Upper lobe of right lung (tissue), 1 donor: ENCODE measurements around the gene TGM4. TPM values are rescaled to one million over a fixed set of nuclear protein-coding genes. Genes with fewer than 3 reads are reported as not detected.

Experiments used
- ATAC-seq: fragments of 200-7000 bp; cut with Tn5 transposase; one replicate; pipeline ENCODE4 v1.9.1; 2020; ENCODE audit warnings: mild to moderate bottlenecking, moderate library complexity
- DNase-seq: peaks from one replicate; pipeline ENCODE4 v3.0.0-alpha.2; 2020
- H3K27ac ChIP-seq: fragments of 200-600 bp; one replicate; pipeline ENCODE4 v1.8.0; 2022
- H3K27me3 ChIP-seq: fragments of 200-600 bp; one replicate; pipeline ENCODE4 v1.8.0; 2022; ENCODE audit warnings: mild to moderate bottlenecking
- H3K36me3 ChIP-seq: fragments of 200-600 bp; one replicate; pipeline ENCODE4 v1.8.0; 2022
- H3K4me1 ChIP-seq: fragments of 200-600 bp; one replicate; pipeline ENCODE4 v1.8.0; 2022
- H3K4me3 ChIP-seq: fragments of 200-600 bp; one replicate; pipeline ENCODE4 v1.8.0; 2022; ENCODE audit warnings: mild to moderate bottlenecking
- H3K9me3 ChIP-seq: fragments of 200-600 bp; one replicate; pipeline ENCODE4 v1.8.0; 2022
- CTCF ChIP-seq: fragments of 200-600 bp; IDR thresholded peaks from one replicate; pipeline ENCODE4 v1.8.0; 2022; ENCODE audit warnings: antibody characterized with exemption
- intact Hi-C: fragments of 100-400 bp; cut with DNase I; formaldehyde crosslinking; loops from one replicate; pipeline ENCODE4 v1.11.0; 2022
- total RNA-seq: library from RNA; stranded (reverse); fragmentation: NEBNext Ultra II Directional; extraction: Animal tissue kit (Norgen Biotek cat#: 25700); gene quantifications from one replicate; pipeline ENCODE4 v1.2.1, GENCODE V29; 2021
- donor health status: DM: no; HTN: yes; CAD: no; lungs with severe emphysema.

TGM4 gene
- total RNA-seq, 1 donor from 2014 or later: not detected

- Histone ChIP-seq H3K4me1 (peaks cover 6% of the 10 kb centered on the region), H3K27ac (no peak overlapping the region), H3K36me3 (no peaks in the 10 kb centered on the region), H3K4me3 (no peak overlapping the region), H3K9me3 (no peaks in the 10 kb centered on the region), H3K27me3 (no peaks in the 10 kb centered on the region)
- intact Hi-C loops: no loop called here
- no peak for TF ChIP-seq CTCF
- DNase-seq (no peak), ATAC-seq (no peak)
These were observed 14.3 kb upstream of the TGM4 start for GRCh38 chr3:44860117-44860516.

- peak; percentile 99 for ATAC-seq
- H3K4me3 ChIP-seq: peak within 1 kb of the TSS; percentile 75
- TF ChIP-seq CTCF: no peak
- peak; percentile 97 for DNase-seq
- H3K36me3 ChIP-seq: no peaks in the 10 kb centered on the region
- no peaks in the 10 kb centered on the region for H3K27me3 ChIP-seq
- H3K27ac ChIP-seq: peak within 1 kb of the TSS; percentile 96
- intact Hi-C loops: no loop called here
- H3K4me1 ChIP-seq: peaks cover 6% of the 10 kb centered on the region
- H3K9me3 ChIP-seq: no peaks in the 10 kb centered on the region
These were observed 12.8 kb upstream of the TGM4 start, which contains the start of gene TMEM42 for GRCh38 chr3:44861412-44862225. Gene TMEM42, plus strand, starts transcription at chr3:44861912. Its CDS starts 13 bp downstream, at chr3:44861925.

GRCh38 chr3:44862226-44862637, 12.2 kb upstream of the TGM4 start:
- intact Hi-C loops: no loop called here
- DNase-seq (no peak), ATAC-seq (no peak)
- Histone ChIP-seq H3K27ac (peak overlapping the region; percentile 96), H3K4me3 (peak overlapping the region; percentile 75), H3K4me1 (peaks cover 6% of the 10 kb centered on the region), H3K9me3 (no peaks in the 10 kb centered on the region), H3K27me3 (no peaks in the 10 kb centered on the region), H3K36me3 (no peaks in the 10 kb centered on the region)
- TF ChIP-seq CTCF: no peak

GRCh38 chr3:44865272-44866035, 9.0 kb upstream of the TGM4 start:
- no peaks in the 10 kb centered on the region for H3K27me3 ChIP-seq
- no peaks in the 10 kb centered on the region for H3K36me3 ChIP-seq
- no peak overlapping the region for H3K27ac ChIP-seq
- no peaks in the 10 kb centered on the region for H3K9me3 ChIP-seq
- DNase-seq (no peak), ATAC-seq (no peak)
- no peak overlapping the region for H3K4me3 ChIP-seq
- TF ChIP-seq CTCF: no peak
- intact Hi-C loops: no loop called here
- H3K4me1 ChIP-seq: peaks cover 6% of the 10 kb centered on the region

- Histone ChIP-seq H3K4me3 (no peak overlapping the region), H3K27me3 (no peaks in the 10 kb centered on the region), H3K36me3 (no peaks in the 10 kb centered on the region), H3K4me1 (peaks cover 4% of the 10 kb centered on the region), H3K27ac (no peak overlapping the region), H3K9me3 (no peaks in the 10 kb centered on the region)
- intact Hi-C loops: no loop called here
- TF ChIP-seq CTCF: no peak
- ATAC-seq (no peak), DNase-seq (no peak)
These were observed 6.8 kb upstream of the TGM4 start for GRCh38 chr3:44867421-44868111.
